GM19193 (cell line): ENCODE measurements around the gene CDHR2.

Experiments used
- POLR2A ChIP-seq: IDR thresholded peaks from 4 replicates; pipeline ENCODE4 v1.6.1; 2011; ENCODE audit not compliant: insufficient read depth, insufficient read length; ENCODE audit errors: extremely low read depth

CDHR2 gene

GRCh38 chr5:176535101-176535663 lies 14.0 kb upstream of the CDHR2 start:
- peak; percentile 67 for TF ChIP-seq POLR2A

GRCh38 chr5:176535664-176536131 lies 13.4 kb upstream of the CDHR2 start:
- TF ChIP-seq POLR2A = no peak

GRCh38 chr5:176536132-176536901 lies 12.8 kb upstream of the CDHR2 start:
- peak; percentile 55 for TF ChIP-seq POLR2A

GRCh38 chr5:176536902-176537553 lies 12.1 kb upstream of the CDHR2 start, which contains the start of gene RNF44:
Gene RNF44, minus strand, starts transcription at chr5:176537402. Its CDS starts 4,930 bp downstream, at chr5:176532472.
- TF ChIP-seq POLR2A = peak; percentile 52

- no peak for TF ChIP-seq POLR2A
Measured at GRCh38 chr5:176537554-176538229, 11.4 kb upstream of the CDHR2 start.

GRCh38 chr5:176538230-176538988 lies 10.7 kb upstream of the CDHR2 start:
- no peak for TF ChIP-seq POLR2A

- TF ChIP-seq POLR2A = no peak
Measured at GRCh38 chr5:176538989-176539384, 10.2 kb upstream of the CDHR2 start.

GRCh38 chr5:176540476-176540899 lies 8.7 kb upstream of the CDHR2 start:
- no peak for TF ChIP-seq POLR2A

GRCh38 chr5:176540956-176541337 lies 8.2 kb upstream of the CDHR2 start:
- TF ChIP-seq POLR2A = no peak

GRCh38 chr5:176541338-176542134 lies 7.6 kb upstream of the CDHR2 start:
- no peak for TF ChIP-seq POLR2A

- TF ChIP-seq POLR2A = no peak
Measured at GRCh38 chr5:176542135-176542595, 7.0 kb upstream of the CDHR2 start.

- no peak for TF ChIP-seq POLR2A
Measured at GRCh38 chr5:176542596-176543427, 6.3 kb upstream of the CDHR2 start.

GRCh38 chr5:176543428-176544182 lies 5.5 kb upstream of the CDHR2 start:
- peak; percentile 63 for TF ChIP-seq POLR2A

- no peak for TF ChIP-seq POLR2A
Measured at GRCh38 chr5:176545388-176545736, 3.8 kb upstream of the CDHR2 start.
